PC-3 (cell line): Measurements from ENCODE around the gene UBL4A.

Experiments used
- EZH2 ChIP-seq: fragments of 300-600 bp; sonication (generic); IDR thresholded peaks from one replicate; pipeline ENCODE4 v1.6.1; 2017; ENCODE audit warnings: antibody characterized with exemption, mild to moderate bottlenecking, low read length; ENCODE audit not compliant: unreplicated experiment
- TF ChIP-seq, protein P1 (sequence below): fragments of 300-600 bp; sonication (generic); conservative IDR thresholded peaks from 2 replicates; pipeline ENCODE4 v1.5.1; 2017; ENCODE audit warnings: antibody characterized with exemption, low read depth, mild to moderate bottlenecking, low read length

DNA sequence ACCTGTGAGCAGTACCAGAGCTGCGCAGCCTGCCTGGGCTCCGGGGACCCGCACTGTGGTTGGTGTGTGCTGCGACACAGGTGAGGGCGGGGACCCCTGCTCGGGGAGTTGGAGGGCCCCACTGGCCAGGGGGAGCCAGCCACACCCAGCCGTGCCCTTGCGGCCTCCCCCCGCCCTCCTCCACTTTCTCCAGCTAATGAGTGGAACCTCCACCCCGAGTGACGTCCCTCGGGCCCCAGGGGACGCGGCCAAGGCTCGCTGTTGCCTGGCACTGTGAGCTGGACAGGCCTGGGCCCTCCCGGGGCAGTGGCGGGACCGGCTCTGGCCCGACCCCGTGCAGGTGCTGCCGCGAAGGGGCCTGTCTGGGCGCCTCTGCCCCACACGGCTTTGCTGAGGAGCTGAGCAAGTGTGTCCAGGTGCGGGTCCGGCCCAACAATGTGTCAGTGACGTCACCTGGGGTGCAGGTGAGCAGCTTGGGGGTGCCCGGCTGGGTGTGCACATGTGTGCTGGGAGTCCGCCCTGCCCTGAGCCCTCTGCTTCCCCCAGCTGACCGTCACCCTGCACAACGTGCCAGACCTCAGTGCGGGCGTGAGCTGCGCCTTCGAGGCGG lies 22.7 kb downstream of the UBL4A start:
- TF ChIP-seq, protein P1, sequence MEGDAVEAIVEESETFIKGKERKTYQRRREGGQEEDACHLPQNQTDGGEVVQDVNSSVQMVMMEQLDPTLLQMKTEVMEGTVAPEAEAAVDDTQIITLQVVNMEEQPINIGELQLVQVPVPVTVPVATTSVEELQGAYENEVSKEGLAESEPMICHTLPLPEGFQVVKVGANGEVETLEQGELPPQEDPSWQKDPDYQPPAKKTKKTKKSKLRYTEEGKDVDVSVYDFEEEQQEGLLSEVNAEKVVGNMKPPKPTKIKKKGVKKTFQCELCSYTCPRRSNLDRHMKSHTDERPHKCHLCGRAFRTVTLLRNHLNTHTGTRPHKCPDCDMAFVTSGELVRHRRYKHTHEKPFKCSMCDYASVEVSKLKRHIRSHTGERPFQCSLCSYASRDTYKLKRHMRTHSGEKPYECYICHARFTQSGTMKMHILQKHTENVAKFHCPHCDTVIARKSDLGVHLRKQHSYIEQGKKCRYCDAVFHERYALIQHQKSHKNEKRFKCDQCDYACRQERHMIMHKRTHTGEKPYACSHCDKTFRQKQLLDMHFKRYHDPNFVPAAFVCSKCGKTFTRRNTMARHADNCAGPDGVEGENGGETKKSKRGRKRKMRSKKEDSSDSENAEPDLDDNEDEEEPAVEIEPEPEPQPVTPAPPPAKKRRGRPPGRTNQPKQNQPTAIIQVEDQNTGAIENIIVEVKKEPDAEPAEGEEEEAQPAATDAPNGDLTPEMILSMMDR: no peak
- TF ChIP-seq EZH2: no peak
